Stimulated activated CD8-positive, alpha-beta memory T cell treated with anti-CD3 and anti-CD28 coated beads, Interleukin-4, amount 100 ng/mL, for 24 hours (primary cell): ENCODE measurements around the gene CKB.

ENCODE experiments used
- DNase-seq: peaks from one replicate; pipeline ENCODE4 v3.0.0-alpha.2; 2020; ENCODE audit warnings: low read depth

Gene CKB

DNA sequence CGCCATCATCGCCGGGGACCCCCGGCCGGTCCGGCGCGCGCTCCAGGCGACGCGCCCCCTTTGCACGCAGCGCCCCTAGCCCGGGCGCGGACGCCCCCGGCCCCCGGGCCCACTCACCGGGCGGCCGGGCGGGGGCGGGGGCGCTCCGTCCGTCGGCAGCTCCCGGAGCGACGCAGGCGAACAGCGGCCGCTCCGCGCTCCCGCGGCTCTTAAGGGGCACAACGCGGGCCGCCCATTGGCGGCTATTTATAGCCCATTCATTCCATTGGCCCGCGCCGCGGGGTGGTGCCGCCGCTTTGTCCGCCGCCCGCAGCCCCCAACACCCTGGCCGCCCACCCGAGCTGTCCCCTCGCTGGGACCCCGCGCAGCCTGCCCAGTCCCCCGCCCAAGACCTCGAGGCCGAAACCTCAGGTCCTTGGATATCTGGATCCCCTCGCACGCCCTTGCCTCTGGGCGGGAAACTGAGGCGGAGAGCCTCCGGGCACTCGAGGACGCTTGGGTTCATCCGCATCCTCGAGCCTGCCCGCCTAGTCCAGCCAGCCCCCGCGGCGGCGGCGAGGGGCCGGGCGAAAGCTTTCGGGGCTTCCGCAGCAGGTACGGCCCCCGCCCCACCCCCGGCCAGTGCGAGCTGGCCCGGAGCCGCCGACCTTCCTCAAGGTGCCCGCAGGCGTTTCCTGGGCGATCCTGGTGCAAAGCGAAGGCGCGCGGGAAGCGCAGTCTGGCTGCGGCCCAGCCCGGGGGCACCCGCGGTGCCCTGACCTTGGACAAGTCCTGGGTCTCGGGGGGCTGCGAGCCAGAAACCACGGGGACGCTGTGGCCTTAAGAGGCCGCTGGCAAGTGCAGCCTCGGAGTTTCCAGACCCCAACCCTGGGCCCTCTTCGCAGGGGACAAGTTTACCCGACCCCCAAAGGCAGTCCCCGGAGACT lies at the start of gene CKB:
TSS of gene CKB (minus strand) at position 182 of the 926 bp plus-strand sequence. CDS start 337 bp downstream, outside the sequence.
- no peak for DNase-seq

DNA sequence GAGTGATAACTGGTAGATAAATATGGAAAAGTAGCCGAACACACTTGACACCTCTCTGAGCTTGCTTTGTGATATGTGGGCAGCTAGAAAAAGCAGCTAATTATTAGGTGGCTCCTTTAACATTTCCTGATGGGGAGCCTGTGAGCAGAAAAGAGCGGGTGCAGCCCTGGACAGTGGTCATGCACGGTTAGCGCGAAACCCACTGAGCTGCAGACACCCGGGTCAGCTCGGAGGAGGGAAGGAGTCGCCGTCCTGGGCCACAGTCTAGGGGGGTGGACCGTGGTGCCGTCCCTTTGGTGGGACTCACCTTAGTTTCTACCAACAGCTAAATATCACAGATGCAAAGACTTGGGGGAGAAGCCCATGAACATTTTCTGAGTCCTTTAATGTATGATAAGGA lies 46.8 kb upstream of the CKB start:
- DNase-seq = no peak

DNA sequence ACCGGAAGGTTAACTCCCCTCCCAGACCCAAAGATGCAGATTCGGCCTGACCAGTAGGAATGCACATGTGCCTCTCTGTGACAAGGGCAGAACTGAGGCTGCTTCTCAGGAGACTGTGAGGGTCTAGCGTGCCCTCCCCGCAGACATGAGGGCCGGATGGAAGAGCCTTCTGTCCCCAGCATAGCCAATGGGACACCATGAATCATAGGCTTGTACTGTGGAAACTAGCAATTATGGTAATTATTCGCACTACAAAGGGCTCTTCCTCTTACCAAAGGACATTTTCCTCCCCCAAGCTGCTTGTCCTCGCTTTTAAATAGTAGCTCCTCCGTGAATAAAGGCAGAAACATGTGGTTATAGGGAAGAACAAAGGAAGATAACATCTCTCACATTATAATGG lies 46.3 kb upstream of the CKB start:
- DNase-seq = no peak

DNA sequence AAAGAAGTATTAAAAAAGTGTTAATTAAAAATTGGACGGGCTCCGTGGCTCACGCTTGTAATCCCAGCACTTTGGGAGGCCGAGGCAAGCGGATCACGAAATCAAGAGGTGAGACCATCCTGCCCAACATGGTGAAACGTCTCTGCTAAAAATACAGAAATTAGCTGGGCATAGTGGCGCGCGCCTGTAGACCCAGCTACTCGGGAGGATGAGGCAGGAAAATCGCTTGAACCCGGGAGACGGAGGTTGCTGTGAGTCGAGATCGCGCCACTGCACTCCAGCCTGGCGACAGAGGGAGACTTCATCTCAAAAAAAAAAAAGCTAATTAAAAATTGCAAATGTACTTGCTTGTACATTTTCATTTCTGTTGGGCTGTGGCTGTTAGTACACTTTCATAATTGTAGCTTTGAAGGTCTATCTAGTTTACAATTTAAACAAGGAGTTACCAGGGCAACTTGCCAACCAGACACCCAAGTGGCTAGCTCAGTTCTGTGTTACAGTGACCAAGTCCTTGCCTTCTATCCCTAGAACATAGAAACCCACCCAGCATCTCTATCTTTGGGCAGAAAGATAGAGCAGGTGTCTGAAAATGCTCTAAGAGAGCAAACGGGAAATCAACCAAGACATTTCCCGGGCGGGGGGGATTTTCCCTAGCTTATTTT lies 41.3 kb upstream of the CKB start:
- DNase-seq = no peak

DNA sequence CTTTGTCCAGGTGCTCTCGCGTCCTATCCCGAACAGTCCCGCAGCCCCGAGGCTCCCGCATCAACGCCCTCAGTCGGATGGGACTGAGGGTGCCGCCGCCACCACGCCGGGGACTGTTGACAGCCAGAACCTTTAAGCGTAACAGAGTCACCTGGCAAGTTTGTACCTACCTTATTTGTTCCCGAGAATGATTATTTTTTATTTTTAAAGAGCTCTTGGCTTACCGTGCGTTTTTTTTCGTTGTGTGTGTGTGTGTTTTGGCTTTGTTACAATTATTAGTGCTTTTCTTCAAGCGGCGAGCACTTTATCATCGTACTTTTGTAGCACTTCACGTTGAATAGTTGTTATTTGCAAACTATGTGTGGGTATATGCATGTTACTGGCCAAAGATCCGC lies 40.6 kb upstream of the CKB start:
- no peak for DNase-seq

DNA sequence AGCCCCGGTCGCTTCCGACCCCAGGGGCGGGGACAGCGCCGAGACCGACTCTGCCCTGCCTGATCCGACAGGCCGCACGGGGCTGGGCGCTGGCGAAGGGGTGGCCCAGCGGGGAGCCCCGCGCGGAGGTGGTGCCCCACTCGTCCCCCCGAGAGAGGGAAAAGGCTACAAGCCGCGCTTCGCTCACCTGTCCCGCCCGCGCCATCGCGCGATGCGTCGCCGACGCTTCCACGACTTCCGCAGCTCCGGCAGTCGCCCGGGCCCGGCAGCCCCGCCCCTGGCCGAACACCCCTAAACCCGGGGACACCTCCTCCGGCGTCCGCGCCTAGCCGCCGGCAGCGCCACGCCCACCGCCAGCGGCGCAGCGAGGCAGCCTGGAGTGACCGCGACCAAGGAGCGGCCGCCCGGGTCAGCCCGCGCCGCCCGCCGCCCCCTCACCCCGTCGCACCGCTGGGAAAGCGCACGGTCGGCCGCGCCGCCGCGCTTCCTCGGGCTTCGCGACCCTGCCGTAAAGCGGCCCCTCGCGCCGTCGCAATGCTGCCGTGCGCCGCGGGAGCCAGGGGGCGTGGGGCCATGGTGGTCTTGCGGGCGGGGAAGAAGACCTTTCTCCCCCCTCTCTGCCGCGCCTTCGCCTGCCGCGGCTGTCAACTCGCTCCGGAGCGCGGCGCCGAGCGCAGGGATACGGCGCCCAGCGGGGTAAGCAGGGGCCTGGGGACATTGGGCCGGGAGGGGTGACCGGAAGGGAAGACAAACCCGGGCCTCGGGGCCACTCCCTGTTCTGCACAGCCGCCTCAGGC lies 40.0 kb upstream of the CKB start, which contains the start of the genes BAG5 and COA8:
TSS of gene BAG5 (minus strand) at position 229 of the 797 bp plus-strand sequence. CDS start 1,493 bp downstream, outside the sequence.
TSS of gene COA8 (plus strand) at position 532 of the 797 bp plus-strand sequence. CDS start at position 574, 42 bp downstream.
- DNase-seq = peak; percentile 79

DNA sequence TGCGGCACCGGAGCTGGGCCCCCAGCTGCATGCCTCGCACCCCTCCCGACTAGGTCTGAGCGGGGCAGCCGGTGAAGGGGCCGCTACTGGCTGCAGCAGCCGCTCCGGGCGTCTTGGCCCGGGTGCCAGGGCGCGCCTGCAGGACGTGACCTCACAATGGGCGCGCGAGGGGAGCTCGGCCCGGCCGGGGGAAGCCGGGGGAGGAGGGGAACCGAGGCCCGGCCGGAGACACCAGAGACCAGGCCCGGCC lies 39.5 kb upstream of the CKB start:
- no peak for DNase-seq

DNA sequence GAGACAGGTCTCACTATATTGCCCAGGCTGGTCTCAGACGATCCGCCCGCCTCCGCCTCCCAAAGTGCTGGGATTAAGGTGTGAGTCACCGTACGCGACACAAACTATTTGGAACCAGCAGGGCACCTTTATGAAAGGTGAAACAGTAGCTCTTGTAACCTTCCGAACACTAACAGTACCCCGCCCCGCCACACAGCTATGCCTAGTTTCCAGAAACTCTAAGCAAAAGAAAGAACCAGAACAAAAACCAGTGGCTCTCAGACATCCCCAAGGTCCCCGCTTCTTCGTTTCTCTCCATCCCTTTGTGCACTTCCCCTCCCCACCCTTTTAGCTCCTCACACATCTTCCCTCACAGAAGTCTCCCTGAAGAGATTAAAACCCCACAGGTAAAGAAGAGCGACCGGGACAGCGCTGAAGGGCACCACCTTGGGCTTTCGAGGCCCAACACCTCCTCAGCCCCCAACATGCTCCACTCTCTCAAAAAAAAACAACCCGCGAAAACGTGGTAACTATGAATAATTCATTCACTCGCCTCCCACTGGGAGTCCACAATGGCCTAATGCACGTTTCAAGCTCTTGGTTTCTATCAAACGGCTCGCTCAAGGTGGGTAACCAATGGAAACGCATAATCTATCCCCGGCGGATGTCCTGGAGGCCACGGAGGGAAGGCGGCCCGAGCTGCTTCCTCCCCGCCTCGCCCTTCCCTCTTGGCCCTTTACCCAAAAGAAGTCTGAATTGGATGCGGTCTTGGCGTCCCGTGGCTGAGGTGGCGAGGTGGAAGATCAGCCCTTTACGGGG lies 39.0 kb upstream of the CKB start:
- DNase-seq = peak; percentile 16

DNA sequence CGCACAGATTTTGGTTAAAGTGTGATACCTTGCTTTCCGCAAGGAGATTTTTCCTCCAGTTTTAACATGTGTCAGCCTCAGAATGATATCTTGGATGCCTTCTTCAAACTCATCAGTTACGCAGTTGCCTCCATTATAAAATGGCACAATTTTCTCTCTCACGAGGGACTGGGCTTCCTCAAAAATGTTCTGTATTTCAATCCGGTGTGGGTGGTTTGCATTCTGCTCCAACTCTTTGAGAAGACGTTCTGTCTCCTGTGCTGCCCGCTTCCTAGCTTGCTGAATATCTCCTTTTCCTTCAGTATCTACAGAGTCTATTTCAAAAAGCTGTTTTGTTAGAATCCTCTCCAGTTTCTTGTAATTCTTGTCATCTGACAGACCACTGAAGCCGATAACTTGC lies 38.1 kb upstream of the CKB start:
- no peak for DNase-seq

DNA sequence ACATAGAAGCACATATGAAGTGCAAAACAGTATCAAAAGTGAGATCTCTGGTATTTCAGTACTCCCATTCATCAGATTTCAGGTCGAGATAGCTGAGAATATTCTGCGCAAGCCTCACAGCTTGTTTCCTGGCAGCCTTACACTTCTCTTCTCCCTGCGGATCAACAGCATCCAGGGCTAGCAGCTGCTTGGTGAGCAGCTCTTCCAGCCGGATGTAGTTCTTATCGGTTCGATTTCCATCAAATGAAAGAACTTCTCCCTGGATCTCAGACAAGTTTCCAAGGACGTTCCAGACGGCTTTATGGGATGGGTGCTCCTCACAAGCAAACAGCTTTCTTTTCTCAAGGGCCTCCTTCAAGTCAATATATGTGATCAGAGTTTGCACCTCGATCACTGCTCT lies 37.1 kb upstream of the CKB start:
- no peak for DNase-seq

DNA sequence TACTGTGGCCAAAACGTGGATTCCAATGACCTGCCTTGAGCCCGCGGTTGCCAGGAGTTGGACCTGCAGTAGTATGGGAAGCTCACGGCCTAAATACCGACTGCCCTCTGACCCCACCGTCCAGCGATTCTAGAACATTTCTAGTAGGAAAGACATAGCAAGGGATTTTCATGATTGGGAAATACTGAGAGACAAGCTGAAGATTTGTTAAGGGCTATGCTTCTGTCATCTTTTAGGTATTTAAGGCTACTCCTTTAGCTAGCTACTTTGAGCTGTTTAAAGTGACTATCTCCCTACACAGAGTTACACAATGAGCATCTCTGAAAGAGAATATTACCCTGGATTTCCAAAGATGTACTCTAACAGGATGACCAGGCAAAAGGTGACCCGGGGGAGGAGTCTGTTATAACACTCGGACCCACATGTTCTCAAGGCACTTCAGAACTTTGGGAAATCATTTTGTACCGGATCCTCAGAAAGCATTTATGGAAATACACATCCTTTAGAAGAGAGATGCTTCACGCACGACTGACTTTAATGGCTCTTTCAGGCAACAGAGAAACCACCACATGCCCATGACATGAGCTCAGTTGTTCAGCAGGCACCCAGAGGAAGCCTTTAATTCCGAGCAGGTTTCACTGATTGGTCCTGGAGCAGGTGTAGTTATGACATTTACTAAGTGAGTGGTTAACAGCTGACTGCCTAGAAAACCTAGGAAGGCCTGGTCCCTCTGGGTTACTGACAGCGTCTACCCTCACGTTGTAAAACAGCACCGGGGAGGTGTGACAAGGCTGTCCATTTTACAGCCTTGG lies 35.6 kb upstream of the CKB start:
- no peak for DNase-seq

DNA sequence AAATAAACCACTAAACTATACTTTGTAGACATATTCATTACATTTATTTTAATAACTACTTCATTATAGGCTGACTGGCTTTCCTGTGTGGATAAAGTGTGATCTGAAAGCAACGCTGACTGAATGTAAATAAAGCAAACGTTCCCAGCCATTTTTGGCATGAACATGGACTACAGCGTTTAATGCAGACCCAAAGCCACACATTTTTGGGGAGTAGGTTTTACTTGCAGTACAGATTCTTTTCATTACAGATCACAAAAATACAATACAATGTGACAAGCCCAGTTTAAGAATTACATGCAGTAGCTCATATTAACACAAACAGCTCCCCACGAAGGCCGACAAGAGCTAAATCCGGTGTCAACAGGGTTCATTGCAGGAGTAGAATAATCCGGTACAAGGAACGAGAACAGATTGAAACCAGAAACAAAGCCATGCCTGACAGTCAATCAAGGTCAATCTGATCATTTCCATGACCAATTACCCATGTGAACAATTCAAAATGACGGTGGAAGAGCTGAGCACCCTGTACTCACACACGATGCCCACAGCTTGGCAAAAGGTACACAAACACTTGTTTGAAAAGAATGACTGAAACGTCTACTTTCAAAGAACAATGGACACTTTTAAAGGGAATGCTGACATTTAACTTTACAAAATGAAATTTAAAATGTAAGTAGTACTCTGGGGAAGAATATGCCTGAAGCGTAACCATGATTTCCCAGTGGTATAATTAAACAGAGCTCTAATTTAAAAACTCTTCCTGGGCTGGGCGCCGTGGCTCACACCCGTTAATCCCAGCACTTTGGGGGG lies 34.5 kb upstream of the CKB start:
- DNase-seq = no peak

DNA sequence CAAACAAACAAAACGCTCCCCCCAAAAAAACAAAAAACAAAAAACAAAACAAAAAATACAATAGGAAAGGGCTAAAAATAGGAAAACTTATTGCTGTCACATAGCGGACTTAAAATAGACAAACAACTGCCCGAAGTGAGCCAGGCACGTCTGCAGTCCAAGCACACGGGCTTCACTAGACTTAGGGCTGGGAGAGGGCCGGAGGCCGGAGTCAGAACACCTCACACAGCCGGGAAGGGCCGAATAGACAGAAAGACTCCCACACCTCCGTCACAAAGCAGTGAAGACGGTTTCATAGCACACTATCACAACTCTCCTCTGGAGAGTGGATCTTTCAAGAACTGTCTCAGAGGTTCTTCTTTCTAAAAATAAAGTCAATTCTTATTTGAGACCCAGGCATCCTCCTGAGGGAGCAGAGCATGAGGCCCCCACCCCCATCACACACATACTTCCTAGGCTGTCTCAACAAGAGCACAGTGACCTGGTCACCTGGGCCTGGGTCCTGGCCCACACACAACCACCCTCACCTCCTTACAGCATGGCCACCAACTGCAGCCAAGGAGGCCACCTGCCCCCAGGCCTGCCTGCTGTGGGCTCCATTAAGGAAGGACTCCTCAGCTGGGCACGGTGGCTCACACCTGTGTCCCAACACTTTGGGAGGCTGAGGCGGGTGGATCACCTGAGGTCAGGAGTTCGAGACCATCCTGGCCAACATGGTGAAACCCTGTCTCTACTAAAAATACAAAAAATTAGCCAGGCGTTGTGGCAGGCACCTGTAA lies 33.1 kb upstream of the CKB start:
- DNase-seq = no peak

DNA sequence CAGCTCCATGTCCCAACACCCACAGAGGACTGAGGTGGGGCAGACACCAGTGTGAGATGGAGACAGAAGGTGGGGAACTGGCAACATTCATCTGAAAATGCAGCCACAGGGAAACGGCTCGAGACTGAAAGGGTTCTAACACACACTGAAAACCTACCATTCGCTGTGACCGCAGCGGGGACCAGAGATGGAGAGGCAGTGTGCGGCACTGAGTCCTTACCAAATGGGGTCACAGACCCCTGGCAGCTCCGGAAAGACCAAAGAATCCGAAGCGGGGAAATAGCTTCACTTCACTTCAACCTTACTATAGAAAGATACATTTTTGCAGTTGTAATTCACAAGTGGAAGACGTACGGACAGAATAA lies 30.2 kb upstream of the CKB start:
- no peak for DNase-seq

DNA sequence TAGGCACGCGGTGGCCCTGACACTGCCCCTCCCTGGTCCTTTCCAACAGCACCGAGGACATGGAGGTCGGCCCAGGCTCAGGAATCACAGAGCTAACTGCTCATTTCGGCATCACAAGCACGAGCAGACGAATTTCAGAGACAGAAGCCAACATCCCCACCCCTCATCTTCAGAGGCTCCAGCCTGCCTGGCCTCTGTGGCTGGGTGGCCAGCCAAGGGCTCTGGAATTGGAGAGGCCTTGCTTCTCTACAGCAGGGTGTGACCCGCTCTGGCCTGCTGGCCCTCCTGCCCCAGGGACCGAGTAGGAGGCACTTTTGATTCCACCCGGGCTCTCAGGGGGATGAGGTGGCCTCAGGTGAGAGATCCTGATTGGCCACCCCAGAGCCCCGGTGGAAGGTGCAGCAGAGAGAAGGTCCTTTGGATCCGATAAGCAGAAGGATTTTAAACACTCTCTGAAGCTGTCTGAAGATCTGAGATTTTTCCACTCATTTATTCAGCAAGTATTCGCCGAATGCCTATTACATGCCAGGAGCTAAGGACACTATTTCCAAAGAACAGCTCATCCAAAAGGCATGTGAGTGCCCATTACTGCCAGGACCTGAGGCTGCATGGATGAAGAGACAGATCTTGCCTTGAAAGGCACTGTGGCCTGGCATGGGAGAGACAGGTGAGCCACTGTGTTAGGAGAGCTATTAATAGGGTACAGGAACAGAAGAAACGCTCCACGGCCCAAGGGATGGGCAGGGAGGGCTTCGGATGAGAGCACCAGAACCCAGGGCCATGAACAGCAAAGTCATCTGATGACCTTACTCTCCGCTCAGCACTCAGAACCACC lies 29.6 kb upstream of the CKB start:
- DNase-seq = no peak

DNA sequence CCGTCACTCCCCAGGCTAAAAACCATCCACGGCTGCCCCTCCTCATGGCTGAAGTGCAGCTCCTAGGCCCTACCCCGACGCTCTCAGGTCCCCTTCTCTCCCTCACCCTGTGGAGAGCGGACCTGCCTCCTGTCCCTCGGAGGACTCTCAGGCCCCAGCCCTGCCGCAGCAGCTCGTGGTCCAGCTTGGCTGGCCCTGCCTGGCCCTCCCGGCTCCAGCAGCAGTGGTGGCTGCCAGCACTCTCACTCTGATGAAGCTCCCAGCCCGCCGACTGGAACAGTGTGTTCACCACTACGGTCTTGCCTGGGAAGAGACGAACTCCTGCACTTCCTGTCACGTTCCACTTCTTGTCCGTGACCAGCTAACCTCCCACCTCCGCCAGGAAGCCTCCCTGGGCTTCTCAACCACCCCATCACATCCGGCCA lies 28.7 kb upstream of the CKB start:
- DNase-seq = no peak

DNA sequence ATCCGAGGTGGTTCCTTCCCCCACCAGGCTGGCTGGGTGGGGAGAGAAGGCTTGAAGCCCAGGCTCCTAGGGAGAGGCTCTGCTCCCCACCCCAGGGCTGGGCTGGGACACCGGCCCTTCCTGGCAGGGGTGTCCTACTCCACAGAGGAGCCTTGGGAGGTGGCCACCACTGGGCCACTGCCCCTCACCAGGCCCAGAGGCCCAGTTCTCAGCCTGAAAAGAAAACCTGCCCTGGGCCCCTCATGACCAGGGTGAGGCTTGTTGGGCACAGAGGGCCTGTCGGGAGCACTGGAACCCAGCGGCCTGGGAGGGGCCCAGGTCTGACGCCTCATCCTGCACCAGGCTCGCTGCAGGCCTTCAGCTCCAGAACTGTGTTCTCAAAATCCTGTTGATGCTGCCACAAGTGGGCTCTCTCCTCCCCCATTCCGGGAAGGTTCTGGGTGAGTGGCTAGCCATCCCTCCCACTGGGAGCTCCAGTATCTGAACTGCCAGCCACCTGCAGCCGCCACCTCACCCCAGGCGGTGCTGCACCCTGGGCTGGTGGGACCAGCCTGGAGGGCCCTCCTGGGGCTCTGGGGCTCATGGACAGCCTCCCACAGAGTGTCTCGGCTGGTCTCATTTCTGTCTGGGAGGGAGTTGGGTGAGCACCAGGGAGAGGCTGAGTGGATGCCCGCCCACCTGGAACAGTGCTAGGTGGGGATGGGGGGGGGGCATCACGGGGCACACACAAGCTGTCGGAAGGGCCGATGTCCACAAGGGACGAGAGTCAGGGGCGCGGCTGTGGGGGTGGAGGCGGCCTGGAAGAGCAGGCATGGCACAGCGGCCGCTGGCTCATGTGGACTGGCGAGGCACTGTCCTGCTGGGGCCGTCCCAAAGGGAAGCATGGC lies 28.1 kb upstream of the CKB start:
- no peak for DNase-seq
